K562 (cell line): Measurements from ENCODE around the gene CYLD. TPM values are rescaled to one million over a fixed set of nuclear protein-coding genes. Genes with fewer than 3 reads are reported as not detected.

ENCODE experiments used
- ATAC-seq: fragments of 200-7000 bp; cut with Tn5 transposase; 3 replicates; pipeline ENCODE4 v1.9.1; 2020; ENCODE audit warnings: moderate library complexity
- BruUV-seq: library from RNA; stranded (reverse); fragments of 400-500 nt; replicated peaks from 2 replicates; lab custom pipeline; 2021; lab: Mats Ljungman, UMichigan
- CTCF ChIA-PET: fragments of 300-600 bp; formaldehyde crosslinking; extraction: SDS; loops from one replicate; lab custom pipeline; 2021; ENCODE audit warnings: low intra/inter-chr PET ratio; lab: Yijun Ruan, JAX
- POLR2A ChIA-PET: fragments of 300-600, 350-650 bp; sonication (Branson Sonifier 250); formaldehyde crosslinking; extraction: SDS; loops from one replicate; lab custom pipeline; 2021; ENCODE audit warnings: antibody characterized with exemption, inconsistent platforms; lab: Yijun Ruan, JAX
- DNase-seq, 4 experiments: peaks; one replicate each; pipeline versions ENCODE4 v3.0.0 to v3.0.0-alpha.2; 2011 to 2018; ENCODE audit warnings: low spot score in 3 of 4, mixed read lengths in 3 of 4; ENCODE audit errors: extremely low read depth in 1 of 4
- FAIRE-seq: peaks from 2 replicates; lab custom pipeline; 2011; peaks lifted over from hg19 to GRCh38; lab: Jason Lieb, UNC
- H2AFZ ChIP-seq: 2 replicates; pipeline ENCODE4 v1.6.0; 2011; ENCODE audit warnings: low read depth, low read length, control low read depth, inconsistent platforms
- H3K27ac ChIP-seq: fragments of 200-600 bp; 3 replicates; pipeline ENCODE4 v1.8.0; 2011; ENCODE audit warnings: low read depth, mild to moderate bottlenecking, control low read depth, inconsistent platforms, low read length, moderate library complexity, mixed read lengths; ENCODE audit errors: extremely low read depth
- H3K27me3 ChIP-seq, 2 experiments: fragments of 300-600 bp in 1 of 2; 2 replicates in 1 of 2; 3 replicates in 1 of 2; pipeline versions ENCODE4 v1.6.0 to v1.8.0; 2011; ENCODE audit warnings: inconsistent platforms in 2 of 2, low read length in 2 of 2, mild to moderate bottlenecking in 1 of 2, mixed read lengths in 1 of 2, moderate library complexity in 1 of 2; ENCODE audit not compliant: control insufficient read depth in 2 of 2, insufficient read depth in 2 of 2
- H3K36me3 ChIP-seq: fragments of 300-600 bp; 3 replicates; pipeline ENCODE4 v1.8.0; 2011; ENCODE audit warnings: mild to moderate bottlenecking, low read length, inconsistent platforms; ENCODE audit not compliant: control insufficient read depth, insufficient read depth
- H3K4me1 ChIP-seq, 2 experiments: fragments of 200-600 bp in 1 of 2; replicated peaks in 1 of 2; 2 replicates in 1 of 2; 3 replicates in 1 of 2; pipeline versions ENCODE4 v1.5.1 to v1.8.0; 2011; ENCODE audit warnings: inconsistent platforms in 2 of 2, low read length in 2 of 2, mild to moderate bottlenecking in 1 of 2, mixed read lengths in 1 of 2, moderate library complexity in 1 of 2; ENCODE audit not compliant: control insufficient read depth in 2 of 2, insufficient read depth in 2 of 2
- H3K4me2 ChIP-seq: 2 replicates; pipeline ENCODE4 v1.6.1; 2011; ENCODE audit warnings: low read length, control low read depth, inconsistent platforms, mixed read lengths; ENCODE audit not compliant: insufficient read depth
- H3K4me3 ChIP-seq: fragments of 200-600 bp; sonication (generic), shearing (Covaris generic); 2 replicates; pipeline ENCODE4 v1.5.1; 2016; ENCODE audit warnings: control low read depth, inconsistent platforms
- H3K79me2 ChIP-seq: fragments of 200-600 bp; 3 replicates; pipeline ENCODE4 v1.8.0; 2011; ENCODE audit warnings: low read length, inconsistent platforms; ENCODE audit not compliant: control insufficient read depth, insufficient read depth
- H3K9ac ChIP-seq, 2 experiments: 2 replicates each; pipeline versions ENCODE4 v1.6.0 to v1.6.1; 2011; ENCODE audit warnings: low read depth in 2 of 2, low read length in 2 of 2, control low read depth in 1 of 2, inconsistent platforms in 1 of 2, mild to moderate bottlenecking in 1 of 2, mixed read lengths in 1 of 2; ENCODE audit not compliant: insufficient read depth in 1 of 2
- H3K9me1 ChIP-seq: one replicate; pipeline ENCODE4 v1.6.0; 2011; ENCODE audit warnings: inconsistent platforms, mild to moderate bottlenecking, low read length, moderate library complexity; ENCODE audit not compliant: control insufficient read depth, insufficient read depth
- H3K9me3 ChIP-seq: replicated peaks from 2 replicates; pipeline ENCODE4 v1.5.1; 2011; ENCODE audit warnings: low read depth, low read length, inconsistent platforms; ENCODE audit not compliant: control insufficient read depth, insufficient read depth
- H4K20me1 ChIP-seq: replicated peaks from 2 replicates; pipeline ENCODE4 v1.6.1; 2011; ENCODE audit warnings: low read length, inconsistent platforms, mixed read lengths; ENCODE audit not compliant: control insufficient read depth, insufficient read depth
- STAG1 ChIP-seq: sonication (generic); formaldehyde crosslinking; IDR thresholded peaks from 2 replicates; pipeline ENCODE4 v1.5.0; 2020; ENCODE audit warnings: missing genetic modification reagents, borderline replicate concordance
- WGBS: fragments of 100-300 bp; shearing (Covaris generic); methylation state at CpG from one replicate; pipeline ENCODE4 v1.1.6; 2016; ENCODE audit warnings: low coverage, mixed read lengths; ENCODE audit not compliant: insufficient coverage; ENCODE audit errors: missing lambda C conversion rate; 5-methylcytosine and 5-hydroxymethylcytosine counted together
- in situ Hi-C: fragments of 300-500 bp; cut with MboI; formaldehyde crosslinking; loops from 4 replicates; pipeline ENCODE4 v1.15.0; 2018; ENCODE audit warnings: inconsistent platforms, mixed read lengths
- intact Hi-C: fragments of 100-400 bp; cut with micrococcal nuclease; formaldehyde crosslinking; loops from 2 replicates; pipeline ENCODE4 v1.14.2; 2022
- polyA plus RNA-seq, 8 experiments: library from polyadenylated mRNA; depleted of rRNA in 4 of 8; stranded (reverse) in 5 of 8; unstranded in 3 of 8; fragments of >200 nt; fragmentation: Nextera tagmentation in 2 of 8; fragmentation: Illumina TruSeq in 1 of 8; extraction: Ambion mirVana in 2 of 8; extraction: Trizol in 1 of 8; gene quantifications; 2 replicates each; pipeline versions ENCODE4 v1.2.1 to v1.2.3, GENCODE V29; 2011 to 2014; ENCODE audit warnings: inconsistent platforms in 1 of 8, missing spikeins in 1 of 8
- total RNA-seq, 7 experiments: library from RNA; depleted of rRNA in 6 of 7; stranded (reverse); fragments of >200 nt in 6 of 7; fragmentation: Illumina TruSeq in 2 of 7; extraction: Trizol in 2 of 7; gene quantifications; 2 replicates each; pipeline versions ENCODE4 v1.2.1 to v1.2.3, GENCODE V29; 2011 to 2021; ENCODE audit warnings: low replicate concordance in 1 of 7
- TF ChIP-seq, protein P1 (sequence below): fragments of 450-650 bp; IDR thresholded peaks from 2 replicates; pipeline ENCODE4 v1.6.1; 2016; ENCODE audit warnings: mild to moderate bottlenecking, moderate library complexity

The CYLD gene
- total and polyA plus RNA-seq, 9 of the 15 experiments (the other 6 are each of a cell fraction or from before 2014, with no cell fraction given), result 3.4 to 7.4 (median 5.3) TPM

DNA sequence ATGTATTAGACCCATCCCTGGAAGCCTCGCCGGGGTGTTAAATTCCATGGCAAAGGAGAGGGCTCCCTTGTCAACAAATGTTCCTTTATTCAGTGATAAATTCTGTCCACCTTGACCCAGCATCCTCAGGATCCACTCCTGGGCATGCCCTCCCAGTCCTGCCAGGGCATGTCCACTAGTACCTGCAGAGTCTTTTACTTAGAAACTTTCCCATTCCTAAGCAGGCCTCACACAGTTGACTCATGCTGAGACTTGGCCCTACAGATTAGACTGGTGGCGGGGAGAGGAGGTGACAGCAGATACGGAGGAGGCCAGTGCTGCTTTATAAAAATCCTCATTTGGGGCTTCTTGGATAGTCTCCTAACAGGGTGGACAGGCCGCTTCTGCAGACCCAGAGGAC is 88.8 kb downstream of the CYLD start:
- no peaks in the 10 kb centered on the region for H3K79me2 ChIP-seq
- no peak for FAIRE-seq
- H3K4me1 ChIP-seq, result no peaks in the 10 kb centered on the region
- DNase-seq, result no peak
- ChIA-PET POLR2A (no interaction called here), CTCF (no interaction called here)
- ATAC-seq, result no peak
- intact Hi-C loops (no loop called here), in situ Hi-C loops (no loop called here)
- H3K9me3 ChIP-seq, result no peaks in the 10 kb centered on the region
- no peak overlapping the region for H3K4me2 ChIP-seq
- WGBS, result 0% methylated on average over 5 of the region's 5 CpGs
- no peak overlapping the region for H3K27ac ChIP-seq
- H4K20me1 ChIP-seq, result no peaks in the 10 kb centered on the region
- no peaks in the 10 kb centered on the region for H3K36me3 ChIP-seq
- no peak overlapping the region for H3K9ac ChIP-seq
- H3K27me3 ChIP-seq, result peaks cover 0 to 10% of the 10 kb centered on the region in 2 experiments; a peak in 1 of 5 replicates
- H2AFZ ChIP-seq, result no peak overlapping the region
- H3K9me1 ChIP-seq, result no peaks in the 10 kb centered on the region
- H3K4me3 ChIP-seq, result no peak overlapping the region
- TF ChIP-seq STAG1 (CRISPR knock-in tag), result no peak
- TF ChIP-seq, all 486 proteins: peak for 0
- no TSS peak for BruUV-seq

DNA sequence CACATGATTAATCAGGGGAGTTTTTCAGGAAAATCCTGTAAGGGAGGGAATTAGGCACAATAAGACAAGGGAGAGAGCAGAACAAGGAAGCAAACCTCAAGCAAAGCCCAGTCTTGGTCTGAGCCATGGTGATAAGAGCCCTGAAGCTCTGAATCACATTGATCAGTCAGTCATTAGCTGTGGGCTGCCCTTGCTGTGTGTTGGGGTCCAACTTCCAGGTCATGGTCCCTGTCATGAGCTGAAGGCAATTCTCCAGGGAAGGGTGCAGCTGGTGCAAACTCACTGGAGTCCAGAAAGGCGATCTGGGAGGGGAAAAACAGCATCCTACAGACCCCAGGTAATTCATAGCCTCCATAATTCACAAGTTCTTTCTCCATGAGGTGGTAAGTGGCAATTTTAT is 89.9 kb downstream of the CYLD start:
- BruUV-seq, result no TSS peak
- intact Hi-C loops (no loop called here), in situ Hi-C loops (no loop called here)
- H3K4me2 ChIP-seq, result no peak overlapping the region
- H3K4me3 ChIP-seq, result no peak overlapping the region
- FAIRE-seq, result no peak
- no peaks in the 10 kb centered on the region for H3K9me1 ChIP-seq
- no peaks in the 10 kb centered on the region for H3K4me1 ChIP-seq
- H2AFZ ChIP-seq, result no peak overlapping the region
- no peak for DNase-seq
- H3K36me3 ChIP-seq, result no peaks in the 10 kb centered on the region
- no peaks in the 10 kb centered on the region for H3K9me3 ChIP-seq
- H3K9ac ChIP-seq, result no peak overlapping the region
- peaks cover 0 to 16% of the 10 kb centered on the region in 2 experiments; a peak in 2 of 5 replicates for H3K27me3 ChIP-seq
- POLR2A ChIA-PET, result interaction anchor here (0.7 kb wide), 1 partner anchor 18 kb away, joined by 3 read pairs; no protein-coding TSS in a partner anchor
- no peaks in the 10 kb centered on the region for H4K20me1 ChIP-seq
- H3K27ac ChIP-seq, result no peak overlapping the region
- CTCF ChIA-PET, result no interaction called here
- no peak for ATAC-seq
- H3K79me2 ChIP-seq, result no peaks in the 10 kb centered on the region
- 0% methylated on average over 1 of the region's 1 CpG for WGBS
- TF ChIP-seq, protein P1, sequence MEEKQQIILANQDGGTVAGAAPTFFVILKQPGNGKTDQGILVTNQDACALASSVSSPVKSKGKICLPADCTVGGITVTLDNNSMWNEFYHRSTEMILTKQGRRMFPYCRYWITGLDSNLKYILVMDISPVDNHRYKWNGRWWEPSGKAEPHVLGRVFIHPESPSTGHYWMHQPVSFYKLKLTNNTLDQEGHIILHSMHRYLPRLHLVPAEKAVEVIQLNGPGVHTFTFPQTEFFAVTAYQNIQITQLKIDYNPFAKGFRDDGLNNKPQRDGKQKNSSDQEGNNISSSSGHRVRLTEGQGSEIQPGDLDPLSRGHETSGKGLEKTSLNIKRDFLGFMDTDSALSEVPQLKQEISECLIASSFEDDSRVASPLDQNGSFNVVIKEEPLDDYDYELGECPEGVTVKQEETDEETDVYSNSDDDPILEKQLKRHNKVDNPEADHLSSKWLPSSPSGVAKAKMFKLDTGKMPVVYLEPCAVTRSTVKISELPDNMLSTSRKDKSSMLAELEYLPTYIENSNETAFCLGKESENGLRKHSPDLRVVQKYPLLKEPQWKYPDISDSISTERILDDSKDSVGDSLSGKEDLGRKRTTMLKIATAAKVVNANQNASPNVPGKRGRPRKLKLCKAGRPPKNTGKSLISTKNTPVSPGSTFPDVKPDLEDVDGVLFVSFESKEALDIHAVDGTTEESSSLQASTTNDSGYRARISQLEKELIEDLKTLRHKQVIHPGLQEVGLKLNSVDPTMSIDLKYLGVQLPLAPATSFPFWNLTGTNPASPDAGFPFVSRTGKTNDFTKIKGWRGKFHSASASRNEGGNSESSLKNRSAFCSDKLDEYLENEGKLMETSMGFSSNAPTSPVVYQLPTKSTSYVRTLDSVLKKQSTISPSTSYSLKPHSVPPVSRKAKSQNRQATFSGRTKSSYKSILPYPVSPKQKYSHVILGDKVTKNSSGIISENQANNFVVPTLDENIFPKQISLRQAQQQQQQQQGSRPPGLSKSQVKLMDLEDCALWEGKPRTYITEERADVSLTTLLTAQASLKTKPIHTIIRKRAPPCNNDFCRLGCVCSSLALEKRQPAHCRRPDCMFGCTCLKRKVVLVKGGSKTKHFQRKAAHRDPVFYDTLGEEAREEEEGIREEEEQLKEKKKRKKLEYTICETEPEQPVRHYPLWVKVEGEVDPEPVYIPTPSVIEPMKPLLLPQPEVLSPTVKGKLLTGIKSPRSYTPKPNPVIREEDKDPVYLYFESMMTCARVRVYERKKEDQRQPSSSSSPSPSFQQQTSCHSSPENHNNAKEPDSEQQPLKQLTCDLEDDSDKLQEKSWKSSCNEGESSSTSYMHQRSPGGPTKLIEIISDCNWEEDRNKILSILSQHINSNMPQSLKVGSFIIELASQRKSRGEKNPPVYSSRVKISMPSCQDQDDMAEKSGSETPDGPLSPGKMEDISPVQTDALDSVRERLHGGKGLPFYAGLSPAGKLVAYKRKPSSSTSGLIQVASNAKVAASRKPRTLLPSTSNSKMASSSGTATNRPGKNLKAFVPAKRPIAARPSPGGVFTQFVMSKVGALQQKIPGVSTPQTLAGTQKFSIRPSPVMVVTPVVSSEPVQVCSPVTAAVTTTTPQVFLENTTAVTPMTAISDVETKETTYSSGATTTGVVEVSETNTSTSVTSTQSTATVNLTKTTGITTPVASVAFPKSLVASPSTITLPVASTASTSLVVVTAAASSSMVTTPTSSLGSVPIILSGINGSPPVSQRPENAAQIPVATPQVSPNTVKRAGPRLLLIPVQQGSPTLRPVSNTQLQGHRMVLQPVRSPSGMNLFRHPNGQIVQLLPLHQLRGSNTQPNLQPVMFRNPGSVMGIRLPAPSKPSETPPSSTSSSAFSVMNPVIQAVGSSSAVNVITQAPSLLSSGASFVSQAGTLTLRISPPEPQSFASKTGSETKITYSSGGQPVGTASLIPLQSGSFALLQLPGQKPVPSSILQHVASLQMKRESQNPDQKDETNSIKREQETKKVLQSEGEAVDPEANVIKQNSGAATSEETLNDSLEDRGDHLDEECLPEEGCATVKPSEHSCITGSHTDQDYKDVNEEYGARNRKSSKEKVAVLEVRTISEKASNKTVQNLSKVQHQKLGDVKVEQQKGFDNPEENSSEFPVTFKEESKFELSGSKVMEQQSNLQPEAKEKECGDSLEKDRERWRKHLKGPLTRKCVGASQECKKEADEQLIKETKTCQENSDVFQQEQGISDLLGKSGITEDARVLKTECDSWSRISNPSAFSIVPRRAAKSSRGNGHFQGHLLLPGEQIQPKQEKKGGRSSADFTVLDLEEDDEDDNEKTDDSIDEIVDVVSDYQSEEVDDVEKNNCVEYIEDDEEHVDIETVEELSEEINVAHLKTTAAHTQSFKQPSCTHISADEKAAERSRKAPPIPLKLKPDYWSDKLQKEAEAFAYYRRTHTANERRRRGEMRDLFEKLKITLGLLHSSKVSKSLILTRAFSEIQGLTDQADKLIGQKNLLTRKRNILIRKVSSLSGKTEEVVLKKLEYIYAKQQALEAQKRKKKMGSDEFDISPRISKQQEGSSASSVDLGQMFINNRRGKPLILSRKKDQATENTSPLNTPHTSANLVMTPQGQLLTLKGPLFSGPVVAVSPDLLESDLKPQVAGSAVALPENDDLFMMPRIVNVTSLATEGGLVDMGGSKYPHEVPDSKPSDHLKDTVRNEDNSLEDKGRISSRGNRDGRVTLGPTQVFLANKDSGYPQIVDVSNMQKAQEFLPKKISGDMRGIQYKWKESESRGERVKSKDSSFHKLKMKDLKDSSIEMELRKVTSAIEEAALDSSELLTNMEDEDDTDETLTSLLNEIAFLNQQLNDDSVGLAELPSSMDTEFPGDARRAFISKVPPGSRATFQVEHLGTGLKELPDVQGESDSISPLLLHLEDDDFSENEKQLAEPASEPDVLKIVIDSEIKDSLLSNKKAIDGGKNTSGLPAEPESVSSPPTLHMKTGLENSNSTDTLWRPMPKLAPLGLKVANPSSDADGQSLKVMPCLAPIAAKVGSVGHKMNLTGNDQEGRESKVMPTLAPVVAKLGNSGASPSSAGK, result no peak
